Measurements from ENCODE around the gene RPL7A.
"Not testable (repeated sequence)": the region's sequence is repeated elsewhere in the genome, so short reads cannot be mapped to it uniquely, and the experiment has no call there.

RPL7A gene

DNA sequence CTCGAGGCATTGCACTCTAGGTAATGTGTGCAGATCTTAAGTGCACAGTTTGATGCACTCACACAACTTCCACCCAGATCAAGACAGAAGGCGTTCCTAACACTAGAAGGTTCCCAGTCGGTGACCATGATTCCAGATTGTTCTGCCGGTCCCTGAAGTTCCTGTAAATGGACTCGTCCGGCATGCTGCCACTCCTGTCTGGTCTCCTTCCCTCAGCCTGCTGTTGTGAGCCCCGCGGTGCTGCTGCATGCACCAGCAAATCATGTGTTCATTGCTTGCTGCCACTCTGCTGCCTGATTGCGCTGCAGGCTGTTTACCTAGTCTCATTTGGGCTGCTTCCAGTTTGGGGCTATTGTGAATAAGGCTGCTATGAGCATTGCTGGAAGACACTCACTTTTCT, 39.7 kb downstream of the RPL7A start:
- no peak overlapping the region for H3K27ac ChIP-seq (ENCODE audit: insufficient read depth, low read depth, low read length, poor library complexity, severe bottlenecking)
- H3K9me3 ChIP-seq (ENCODE audit: control insufficient read depth, low read length), result no peaks in the 10 kb centered on the region
- H3K36me3 ChIP-seq (ENCODE audit: control insufficient read depth, insufficient read depth, low read length), result no peaks in the 10 kb centered on the region
- no peaks in the 10 kb centered on the region for H3K4me1 ChIP-seq (ENCODE audit: control insufficient read depth, insufficient read depth, low read length)
- H3K27me3 ChIP-seq (ENCODE audit: control insufficient read depth, insufficient read depth, low read length, poor library complexity, severe bottlenecking), result no peaks in the 10 kb centered on the region
- 90 to 93% methylated on average over 9 of the region's 9 CpGs for WGBS, 2 experiments
- no peak overlapping the region for H3K4me3 ChIP-seq (ENCODE audit: insufficient read depth, low read depth, low read length)

DNA sequence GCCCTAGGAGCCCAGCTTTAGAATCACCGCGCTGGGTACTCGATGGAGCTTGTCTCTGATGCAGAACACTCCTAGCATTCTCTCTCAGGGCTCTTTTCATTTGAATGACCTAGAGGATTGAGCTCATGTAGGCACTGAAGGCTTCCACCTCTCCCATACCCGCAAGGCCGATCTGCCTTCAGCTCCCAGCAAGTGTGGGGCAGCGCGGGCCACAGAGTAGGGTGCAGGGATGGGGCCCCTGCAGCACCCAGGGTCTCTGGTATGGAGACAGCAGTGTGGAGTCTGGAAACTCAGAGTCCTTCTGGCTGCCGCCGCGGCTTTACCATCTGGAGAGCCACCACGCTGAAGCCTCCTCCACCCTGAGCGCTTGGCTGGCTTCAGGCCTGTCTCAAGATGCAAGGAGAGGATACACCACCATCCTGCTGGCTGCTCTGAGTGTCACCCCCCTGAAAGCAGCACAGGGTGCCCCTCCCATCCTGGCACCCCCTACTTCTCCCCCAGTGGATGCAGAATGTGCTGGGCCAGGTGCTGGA, 41.1 kb downstream of the RPL7A start:
- H3K36me3 ChIP-seq (ENCODE audit: control insufficient read depth, insufficient read depth, low read length), result no peaks in the 10 kb centered on the region
- no peaks in the 10 kb centered on the region for H3K27me3 ChIP-seq (ENCODE audit: control insufficient read depth, insufficient read depth, low read length, poor library complexity, severe bottlenecking)
- WGBS, 2 experiments, result 89 to 91% methylated on average over 12 of the region's 12 CpGs
- no peak overlapping the region for H3K4me3 ChIP-seq (ENCODE audit: insufficient read depth, low read depth, low read length)
- no peak overlapping the region for H3K27ac ChIP-seq (ENCODE audit: insufficient read depth, low read depth, low read length, poor library complexity, severe bottlenecking)
- H3K9me3 ChIP-seq (ENCODE audit: control insufficient read depth, low read length), result no peaks in the 10 kb centered on the region
- H3K4me1 ChIP-seq (ENCODE audit: control insufficient read depth, insufficient read depth, low read length), result no peaks in the 10 kb centered on the region

DNA sequence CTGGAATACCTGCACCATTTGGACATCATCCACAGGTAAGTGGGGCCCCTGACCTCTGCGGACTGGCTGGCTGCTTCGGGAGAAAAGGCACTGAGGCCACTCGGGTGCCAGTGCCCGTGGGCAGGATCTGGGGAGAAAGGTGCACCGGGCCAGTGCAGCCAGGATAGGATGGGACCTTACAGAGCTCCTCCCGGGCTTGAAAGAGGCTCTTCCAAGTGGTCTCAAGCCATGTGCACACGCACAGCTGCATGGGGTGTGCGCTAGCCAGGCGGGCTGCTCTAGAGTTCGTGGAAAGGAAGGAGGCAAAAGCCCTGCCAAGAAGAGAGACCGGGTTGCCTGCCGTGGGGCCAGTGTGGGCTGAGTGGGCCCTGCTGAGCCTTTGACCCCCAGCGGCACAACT, 41.5 kb downstream of the RPL7A start:
- Histone ChIP-seq H3K4me1 (ENCODE audit: control insufficient read depth, insufficient read depth, low read length) (no peaks in the 10 kb centered on the region), H3K27me3 (ENCODE audit: control insufficient read depth, insufficient read depth, low read length, poor library complexity, severe bottlenecking) (no peaks in the 10 kb centered on the region), H3K9me3 (ENCODE audit: control insufficient read depth, low read length) (no peaks in the 10 kb centered on the region), H3K36me3 (ENCODE audit: control insufficient read depth, insufficient read depth, low read length) (no peaks in the 10 kb centered on the region), H3K27ac (ENCODE audit: insufficient read depth, low read depth, low read length, poor library complexity, severe bottlenecking) (no peak overlapping the region), H3K4me3 (ENCODE audit: insufficient read depth, low read depth, low read length) (no peak overlapping the region)
- 90 to 91% methylated on average over 13 of the region's 13 CpGs for WGBS, 2 experiments

DNA sequence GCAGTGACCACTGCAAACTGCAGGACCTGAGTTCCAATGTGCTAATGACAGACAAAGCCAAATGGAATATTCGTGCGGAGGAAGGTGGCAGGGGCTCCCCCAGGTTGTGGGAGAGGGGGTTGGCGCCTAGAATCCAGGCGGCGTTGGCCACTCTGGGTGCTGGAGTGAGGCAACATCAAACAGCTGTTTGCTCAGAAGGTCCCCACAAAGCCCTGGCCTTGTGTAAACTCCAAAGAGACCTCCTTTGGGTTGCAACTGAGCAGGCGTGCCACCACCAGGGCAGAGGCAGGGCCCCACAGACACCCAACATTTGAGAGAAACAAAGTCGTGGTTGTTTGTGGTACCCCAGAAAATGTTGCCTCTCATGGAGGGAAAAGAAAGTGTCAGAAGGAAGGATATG, 42.7 kb downstream of the RPL7A start:
- H3K4me1 ChIP-seq (ENCODE audit: control insufficient read depth, insufficient read depth, low read length), result no peaks in the 10 kb centered on the region
- no peaks in the 10 kb centered on the region for H3K36me3 ChIP-seq (ENCODE audit: control insufficient read depth, insufficient read depth, low read length)
- WGBS, 2 experiments, result 81 to 83% methylated on average over 7 of the region's 7 CpGs
- H3K27me3 ChIP-seq (ENCODE audit: control insufficient read depth, insufficient read depth, low read length, poor library complexity, severe bottlenecking), result no peaks in the 10 kb centered on the region
- H3K27ac ChIP-seq (ENCODE audit: insufficient read depth, low read depth, low read length, poor library complexity, severe bottlenecking), result no peak overlapping the region
- H3K4me3 ChIP-seq (ENCODE audit: insufficient read depth, low read depth, low read length), result no peak overlapping the region
- H3K9me3 ChIP-seq (ENCODE audit: control insufficient read depth, low read length), result no peaks in the 10 kb centered on the region

DNA sequence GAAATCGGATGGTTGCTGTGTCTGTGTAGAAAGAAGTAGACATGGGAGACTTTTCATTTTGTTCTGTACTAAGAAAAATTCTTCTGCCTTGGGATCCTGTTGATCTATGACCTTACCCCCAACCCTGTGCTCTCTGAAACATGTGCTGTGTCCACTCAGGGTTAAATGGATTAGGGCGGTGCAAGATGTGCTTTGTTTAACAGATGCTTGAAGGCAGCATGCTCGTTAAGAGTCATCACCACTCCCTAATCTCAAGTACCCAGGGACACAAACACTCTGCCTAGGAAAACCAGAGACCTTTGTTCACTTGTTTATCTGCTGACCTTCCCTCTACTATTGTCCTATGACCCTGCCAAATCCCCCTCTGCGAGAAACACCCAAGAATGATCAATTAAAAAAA, 43.4 kb downstream of the RPL7A start:
- WGBS, 2 experiments, result 40% methylated on average over 1 of the region's 4 CpGs; no CpG with 5 or more reads in 1 of the 2 experiments
- H3K27me3 ChIP-seq (ENCODE audit: control insufficient read depth, insufficient read depth, low read length, poor library complexity, severe bottlenecking); H3K4me3 ChIP-seq (ENCODE audit: insufficient read depth, low read depth, low read length); H3K36me3 ChIP-seq (ENCODE audit: control insufficient read depth, insufficient read depth, low read length); H3K27ac ChIP-seq (ENCODE audit: insufficient read depth, low read depth, low read length, poor library complexity, severe bottlenecking); H3K4me1 ChIP-seq (ENCODE audit: control insufficient read depth, insufficient read depth, low read length); H3K9me3 ChIP-seq (ENCODE audit: control insufficient read depth, low read length): not testable (repeated sequence)

DNA sequence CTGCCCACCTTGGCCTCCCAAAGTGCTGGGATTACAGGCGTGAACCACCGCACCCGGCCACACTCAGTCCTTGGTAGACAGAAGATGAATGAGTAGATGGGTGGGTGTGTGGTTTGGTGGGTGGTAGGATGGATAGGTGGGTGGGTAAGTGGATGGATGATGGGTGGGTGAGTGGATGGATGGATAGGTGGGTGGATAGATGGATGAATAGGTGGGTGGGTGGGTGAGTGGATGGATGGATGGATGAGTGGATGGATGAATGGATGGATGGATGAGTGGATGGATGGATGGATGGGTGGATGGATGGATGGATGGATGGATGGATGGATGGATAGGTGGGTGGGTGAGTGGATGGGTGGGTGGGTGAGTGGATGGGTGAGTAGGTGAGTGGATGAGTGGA, 44.3 kb downstream of the RPL7A start:
- not testable (repeated sequence) for H3K36me3 ChIP-seq (ENCODE audit: control insufficient read depth, insufficient read depth, low read length); H3K27me3 ChIP-seq (ENCODE audit: control insufficient read depth, insufficient read depth, low read length, poor library complexity, severe bottlenecking); H3K9me3 ChIP-seq (ENCODE audit: control insufficient read depth, low read length); H3K4me1 ChIP-seq (ENCODE audit: control insufficient read depth, insufficient read depth, low read length); H3K27ac ChIP-seq (ENCODE audit: insufficient read depth, low read depth, low read length, poor library complexity, severe bottlenecking); H3K4me3 ChIP-seq (ENCODE audit: insufficient read depth, low read depth, low read length)
- 81 to 93% methylated on average over 3 of the region's 3 CpGs for WGBS, 2 experiments

DNA sequence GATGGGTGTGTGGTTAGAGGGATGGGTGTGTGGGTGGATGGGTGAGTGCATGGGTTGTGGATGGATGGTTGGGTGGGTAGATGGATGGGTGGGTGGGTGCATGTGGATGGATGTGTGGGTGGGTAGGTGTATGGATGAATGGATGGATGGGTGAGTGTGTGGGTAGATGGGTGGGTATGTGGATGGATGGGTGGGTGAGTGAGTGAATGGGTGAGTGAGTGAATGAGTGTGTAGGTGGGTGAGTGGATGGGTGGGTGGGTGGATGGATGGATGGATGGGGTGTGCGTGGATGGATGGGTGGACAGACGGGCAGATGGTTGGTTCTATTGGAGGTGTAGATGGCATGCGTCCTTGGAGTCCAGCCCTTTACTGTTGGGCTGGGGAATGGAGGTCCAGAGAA, 45.4 kb downstream of the RPL7A start:
- WGBS, 2 experiments, result 88 to 92% methylated on average over 3 of the region's 3 CpGs
- H3K27ac ChIP-seq (ENCODE audit: insufficient read depth, low read depth, low read length, poor library complexity, severe bottlenecking), result no peak overlapping the region
- no peaks in the 10 kb centered on the region for H3K4me1 ChIP-seq (ENCODE audit: control insufficient read depth, insufficient read depth, low read length)
- H3K9me3 ChIP-seq (ENCODE audit: control insufficient read depth, low read length), result no peaks in the 10 kb centered on the region
- no peaks in the 10 kb centered on the region for H3K27me3 ChIP-seq (ENCODE audit: control insufficient read depth, insufficient read depth, low read length, poor library complexity, severe bottlenecking)
- H3K36me3 ChIP-seq (ENCODE audit: control insufficient read depth, insufficient read depth, low read length), result no peaks in the 10 kb centered on the region
- no peak overlapping the region for H3K4me3 ChIP-seq (ENCODE audit: insufficient read depth, low read depth, low read length)

DNA sequence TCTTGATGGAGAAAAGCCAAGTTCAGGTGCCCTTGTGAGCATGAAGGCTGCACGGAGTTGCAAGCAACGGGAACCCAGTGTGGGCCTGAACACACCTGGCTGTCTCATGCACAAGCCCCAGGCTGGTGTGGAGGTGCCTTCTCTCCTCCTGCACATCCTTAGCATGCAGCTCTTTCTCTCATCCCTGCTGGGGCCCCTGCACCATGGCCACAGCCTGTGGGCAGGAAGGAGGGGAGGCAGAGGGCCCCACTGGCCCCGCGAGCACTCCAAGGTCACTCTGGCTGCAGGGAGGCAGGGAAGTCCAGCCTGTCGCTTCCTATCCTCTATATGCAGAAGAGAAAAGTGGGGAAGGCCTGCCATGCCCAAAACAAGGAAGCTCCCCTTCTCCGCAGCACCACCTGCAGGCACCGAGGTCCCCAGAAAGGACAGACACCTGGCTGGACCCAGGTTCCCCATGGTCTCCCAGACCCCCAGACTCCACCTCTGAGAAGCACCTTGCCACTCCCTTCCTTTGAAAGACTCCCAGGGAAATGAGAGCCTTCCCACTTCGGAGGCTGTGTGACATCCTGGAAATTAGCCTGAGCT, 46.8 kb downstream of the RPL7A start:
- Histone ChIP-seq H3K4me3 (ENCODE audit: insufficient read depth, low read depth, low read length) (no peak overlapping the region), H3K4me1 (ENCODE audit: control insufficient read depth, insufficient read depth, low read length) (no peaks in the 10 kb centered on the region), H3K27me3 (ENCODE audit: control insufficient read depth, insufficient read depth, low read length, poor library complexity, severe bottlenecking) (no peaks in the 10 kb centered on the region), H3K36me3 (ENCODE audit: control insufficient read depth, insufficient read depth, low read length) (no peaks in the 10 kb centered on the region), H3K27ac (ENCODE audit: insufficient read depth, low read depth, low read length, poor library complexity, severe bottlenecking) (no peak overlapping the region), H3K9me3 (ENCODE audit: control insufficient read depth, low read length) (no peaks in the 10 kb centered on the region)
- 69 to 71% methylated on average over 8 of the region's 8 CpGs for WGBS, 2 experiments

DNA sequence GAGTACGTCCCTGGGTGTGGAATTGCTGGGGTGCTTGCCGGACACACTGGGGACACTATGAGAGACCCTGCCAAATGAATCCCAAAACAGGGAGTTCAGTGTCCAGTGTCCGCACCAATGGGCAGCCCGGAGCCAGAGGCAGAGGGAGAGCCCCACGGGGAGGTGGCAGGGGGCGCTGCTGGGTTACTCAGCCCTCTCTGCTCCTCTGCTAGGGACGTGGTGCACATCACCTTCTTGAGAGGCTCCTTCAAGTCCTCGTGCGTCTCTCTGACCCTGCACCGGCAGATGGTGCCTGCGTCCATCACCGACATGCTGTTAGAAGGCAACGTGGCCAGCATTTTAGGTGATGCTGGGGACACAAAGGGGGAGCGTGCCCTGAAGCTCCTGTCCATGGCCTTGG, 48.9 kb downstream of the RPL7A start:
- Histone ChIP-seq H3K4me1 (ENCODE audit: control insufficient read depth, insufficient read depth, low read length) (no peaks in the 10 kb centered on the region), H3K27ac (ENCODE audit: insufficient read depth, low read depth, low read length, poor library complexity, severe bottlenecking) (no peak overlapping the region), H3K4me3 (ENCODE audit: insufficient read depth, low read depth, low read length) (no peak overlapping the region), H3K9me3 (ENCODE audit: control insufficient read depth, low read length) (no peaks in the 10 kb centered on the region), H3K36me3 (ENCODE audit: control insufficient read depth, insufficient read depth, low read length) (no peaks in the 10 kb centered on the region), H3K27me3 (ENCODE audit: control insufficient read depth, insufficient read depth, low read length, poor library complexity, severe bottlenecking) (no peaks in the 10 kb centered on the region)
- 42 to 44% methylated on average over 14 of the region's 14 CpGs for WGBS, 2 experiments

DNA sequence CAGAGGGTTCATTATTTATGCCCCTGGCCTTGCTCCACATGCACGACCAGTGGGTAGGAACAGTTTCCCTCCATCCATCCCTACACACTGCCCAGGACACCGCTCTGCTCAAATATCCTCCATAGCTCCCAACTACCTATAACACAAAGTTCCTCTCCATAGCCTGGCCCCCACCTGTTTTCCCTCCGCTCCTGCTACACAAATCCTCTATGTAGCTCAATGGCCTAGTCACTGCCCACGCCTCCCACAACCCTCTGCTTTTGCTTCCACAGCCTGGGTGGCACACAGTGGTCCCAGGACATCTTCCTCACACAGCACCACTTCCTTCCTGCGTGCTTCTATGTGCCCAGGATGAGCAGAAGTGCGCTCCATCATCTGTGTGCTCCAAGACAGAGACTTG, 49.4 kb downstream of the RPL7A start:
- 84 to 88% methylated on average over 6 of the region's 6 CpGs for WGBS, 2 experiments
- H3K9me3 ChIP-seq (ENCODE audit: control insufficient read depth, low read length), result no peaks in the 10 kb centered on the region
- H3K36me3 ChIP-seq (ENCODE audit: control insufficient read depth, insufficient read depth, low read length), result no peaks in the 10 kb centered on the region
- no peak overlapping the region for H3K27ac ChIP-seq (ENCODE audit: insufficient read depth, low read depth, low read length, poor library complexity, severe bottlenecking)
- no peaks in the 10 kb centered on the region for H3K4me1 ChIP-seq (ENCODE audit: control insufficient read depth, insufficient read depth, low read length)
- H3K4me3 ChIP-seq (ENCODE audit: insufficient read depth, low read depth, low read length), result no peak overlapping the region
- H3K27me3 ChIP-seq (ENCODE audit: control insufficient read depth, insufficient read depth, low read length, poor library complexity, severe bottlenecking), result no peaks in the 10 kb centered on the region

DNA sequence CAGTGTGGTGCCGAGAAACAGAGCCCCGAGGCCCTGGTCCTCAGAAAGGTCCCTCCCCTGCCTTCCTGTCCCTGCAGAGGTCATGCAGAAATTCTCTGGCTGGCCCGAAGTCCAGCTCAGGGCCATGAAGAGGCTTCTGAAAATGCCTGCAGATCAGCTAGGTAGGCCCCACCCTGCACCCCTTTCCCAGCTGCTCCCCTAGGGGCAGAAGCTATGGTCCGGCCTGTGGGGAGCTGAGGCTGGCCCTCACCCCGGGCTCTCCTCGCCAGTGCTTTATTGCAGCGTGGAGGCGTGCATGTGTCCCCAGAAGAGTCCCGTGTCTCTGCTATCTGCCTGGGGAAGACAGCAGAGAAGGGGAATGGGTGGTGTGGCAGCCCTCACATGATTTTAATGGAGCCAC, 49.9 kb downstream of the RPL7A start:
- Histone ChIP-seq H3K27ac (ENCODE audit: insufficient read depth, low read depth, low read length, poor library complexity, severe bottlenecking) (no peak overlapping the region), H3K4me3 (ENCODE audit: insufficient read depth, low read depth, low read length) (no peak overlapping the region), H3K4me1 (ENCODE audit: control insufficient read depth, insufficient read depth, low read length) (no peaks in the 10 kb centered on the region), H3K36me3 (ENCODE audit: control insufficient read depth, insufficient read depth, low read length) (no peaks in the 10 kb centered on the region), H3K27me3 (ENCODE audit: control insufficient read depth, insufficient read depth, low read length, poor library complexity, severe bottlenecking) (no peaks in the 10 kb centered on the region), H3K9me3 (ENCODE audit: control insufficient read depth, low read length) (no peaks in the 10 kb centered on the region)
- WGBS, 2 experiments, result 81 to 85% methylated on average over 9 of the region's 9 CpGs
